OCI-LY3 (cell line): ENCODE results near the gene PLEKHB2.

ENCODE experiments used
- EZH2phosphoT487 ChIP-seq: fragments of 200-600 bp; shearing (Covaris generic); IDR thresholded peaks from 2 replicates; pipeline ENCODE4 v1.6.1; 2018; ENCODE audit warnings: antibody characterized with exemption, mixed run types, low read depth
- TF ChIP-seq, protein P1 (sequence below): fragments of 200-600, 300-600 bp; sonication (generic); IDR thresholded peaks from 2 replicates; pipeline ENCODE4 v1.5.1; 2014; ENCODE audit warnings: antibody characterized with exemption, low read length, low read depth

- TF ChIP-seq, protein P1, sequence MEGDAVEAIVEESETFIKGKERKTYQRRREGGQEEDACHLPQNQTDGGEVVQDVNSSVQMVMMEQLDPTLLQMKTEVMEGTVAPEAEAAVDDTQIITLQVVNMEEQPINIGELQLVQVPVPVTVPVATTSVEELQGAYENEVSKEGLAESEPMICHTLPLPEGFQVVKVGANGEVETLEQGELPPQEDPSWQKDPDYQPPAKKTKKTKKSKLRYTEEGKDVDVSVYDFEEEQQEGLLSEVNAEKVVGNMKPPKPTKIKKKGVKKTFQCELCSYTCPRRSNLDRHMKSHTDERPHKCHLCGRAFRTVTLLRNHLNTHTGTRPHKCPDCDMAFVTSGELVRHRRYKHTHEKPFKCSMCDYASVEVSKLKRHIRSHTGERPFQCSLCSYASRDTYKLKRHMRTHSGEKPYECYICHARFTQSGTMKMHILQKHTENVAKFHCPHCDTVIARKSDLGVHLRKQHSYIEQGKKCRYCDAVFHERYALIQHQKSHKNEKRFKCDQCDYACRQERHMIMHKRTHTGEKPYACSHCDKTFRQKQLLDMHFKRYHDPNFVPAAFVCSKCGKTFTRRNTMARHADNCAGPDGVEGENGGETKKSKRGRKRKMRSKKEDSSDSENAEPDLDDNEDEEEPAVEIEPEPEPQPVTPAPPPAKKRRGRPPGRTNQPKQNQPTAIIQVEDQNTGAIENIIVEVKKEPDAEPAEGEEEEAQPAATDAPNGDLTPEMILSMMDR: no peak
- TF ChIP-seq EZH2phosphoT487: no peak
These were observed 21.3 kb downstream of the PLEKHB2 start for GRCh38 chr2:131126436-131126835.
